HG03097 (cell line): ENCODE measurements around the gene PDGFRA.
A peak's percentile ranks its signal among the peaks of the same experiment; 100 is the strongest.
"Not testable (repeated sequence)": the region's sequence is repeated elsewhere in the genome, so short reads cannot be mapped to it uniquely, and the experiment has no call there.

Experiments used
- ATAC-seq: cut with Tn5 transposase; IDR thresholded peaks from one replicate; pipeline ENCODE4 v1.9.1; 2021; ENCODE audit not compliant: unreplicated experiment, low FRiP score

PDGFRA gene

DNA sequence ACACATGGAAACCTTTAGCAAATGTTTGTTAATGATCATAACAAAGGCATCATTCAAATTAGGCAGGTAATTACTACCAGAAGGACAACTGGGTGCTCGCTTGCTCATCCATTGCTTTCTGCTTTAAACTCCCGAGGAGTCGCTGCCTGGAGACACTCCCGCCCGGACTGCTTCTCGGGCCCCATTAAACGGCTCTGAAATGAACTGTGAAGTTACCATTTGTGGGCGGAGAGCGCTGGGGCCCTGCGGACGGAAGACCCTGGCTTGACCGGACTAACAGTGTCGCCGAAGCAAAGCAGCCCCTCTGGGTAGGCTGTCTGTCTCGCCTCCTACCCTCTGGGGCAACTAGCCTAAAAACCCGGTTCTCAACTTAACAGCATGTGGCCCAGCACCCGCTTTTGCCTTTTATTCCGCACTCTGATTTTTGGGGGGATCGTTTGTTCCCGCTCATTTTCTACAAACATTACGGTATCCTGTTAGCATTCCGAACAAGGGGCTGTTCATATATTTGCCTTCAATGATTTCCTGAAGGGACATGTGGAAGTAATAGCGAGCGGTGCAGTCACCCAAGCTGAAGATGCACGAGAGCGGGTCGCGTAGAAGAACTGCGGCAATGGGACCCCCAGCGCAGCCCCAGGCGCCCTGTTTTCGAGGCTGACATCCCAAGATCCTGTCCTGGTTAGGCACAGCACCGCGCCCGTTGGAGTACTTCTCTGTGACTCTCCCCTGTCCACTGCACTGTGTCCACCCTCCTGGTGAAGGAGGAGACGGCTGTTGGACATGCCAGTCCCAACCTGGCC, 1.6 kb upstream of the PDGFRA start:
- no peak for ATAC-seq

DNA sequence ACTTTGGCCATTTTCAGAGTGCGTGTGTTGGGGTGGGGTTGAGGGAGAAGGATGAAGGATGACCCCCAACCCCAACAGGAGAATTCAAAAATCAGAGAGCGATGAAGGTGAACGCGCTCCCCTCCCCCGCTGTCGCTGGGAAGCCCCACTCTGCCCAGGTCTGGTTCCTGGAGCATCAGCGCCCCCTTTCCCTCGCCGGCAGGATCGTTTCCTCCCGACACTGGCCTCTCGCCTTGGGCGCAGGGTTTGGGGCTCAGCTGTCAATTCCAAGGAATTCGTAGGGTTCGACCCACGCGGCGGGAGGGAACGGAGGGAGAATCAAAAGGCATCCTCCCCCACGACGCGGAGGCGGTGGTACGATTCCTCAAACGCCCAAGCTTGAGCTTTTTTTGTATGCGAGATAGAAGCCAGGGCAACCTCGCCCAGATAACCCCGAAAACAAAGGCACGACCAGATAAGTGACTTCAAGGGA, 1.0 kb upstream of the PDGFRA start:
- ATAC-seq, result no peak

- ATAC-seq, result no peak
Measured at GRCh38 chr4:54228546-54228945, 547 bp upstream of the PDGFRA start.

DNA sequence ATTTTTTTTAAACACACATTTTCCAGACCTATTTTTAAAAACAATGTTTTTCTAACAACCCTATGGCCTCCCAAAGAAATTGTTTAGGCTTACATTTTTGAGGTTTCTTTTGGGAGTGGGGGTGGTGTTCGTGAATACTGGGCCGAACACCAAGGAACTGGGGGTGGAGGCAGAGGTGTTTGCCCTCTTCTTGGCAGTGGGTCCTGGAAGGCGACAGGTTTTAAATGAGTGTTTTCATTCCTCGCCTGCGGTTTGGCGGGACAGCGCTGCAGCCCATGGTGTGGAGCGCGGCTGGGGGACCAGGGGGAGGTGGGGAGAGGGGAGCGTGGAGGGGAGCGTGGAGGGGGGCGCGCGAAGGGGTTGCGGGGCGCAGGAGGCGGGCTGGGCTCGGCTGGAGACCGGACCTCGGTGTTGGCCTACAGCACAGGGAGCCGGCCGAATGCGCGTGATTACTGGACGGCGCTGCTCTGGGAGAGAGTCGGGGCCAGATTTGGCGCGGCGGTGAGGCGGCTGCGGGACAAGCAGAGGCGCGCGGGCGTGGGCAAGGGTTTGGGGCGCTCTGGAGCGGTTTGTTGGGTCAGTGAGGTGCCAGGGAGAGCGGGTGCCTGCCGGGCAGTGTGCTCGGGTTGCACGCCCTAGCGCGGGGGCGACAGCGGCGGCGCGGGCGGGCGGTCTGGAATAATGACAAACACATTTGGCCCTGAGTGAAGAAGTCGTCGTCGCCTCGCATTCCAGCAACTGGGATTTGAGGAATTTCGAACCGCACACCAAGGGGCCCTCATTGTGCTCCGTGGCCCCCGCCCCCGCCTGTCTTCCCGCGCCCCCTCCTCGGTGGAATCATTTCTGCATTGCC, 764 bp downstream of the PDGFRA start:
- no peak for ATAC-seq

GRCh38 chr4:54230484-54231418, 1.7 kb downstream of the PDGFRA start:
- no peak for ATAC-seq

- no peak for ATAC-seq
Measured at GRCh38 chr4:54231419-54231767, 2.3 kb downstream of the PDGFRA start.

GRCh38 chr4:54231768-54232688, 2.9 kb downstream of the PDGFRA start:
- no peak for ATAC-seq

DNA sequence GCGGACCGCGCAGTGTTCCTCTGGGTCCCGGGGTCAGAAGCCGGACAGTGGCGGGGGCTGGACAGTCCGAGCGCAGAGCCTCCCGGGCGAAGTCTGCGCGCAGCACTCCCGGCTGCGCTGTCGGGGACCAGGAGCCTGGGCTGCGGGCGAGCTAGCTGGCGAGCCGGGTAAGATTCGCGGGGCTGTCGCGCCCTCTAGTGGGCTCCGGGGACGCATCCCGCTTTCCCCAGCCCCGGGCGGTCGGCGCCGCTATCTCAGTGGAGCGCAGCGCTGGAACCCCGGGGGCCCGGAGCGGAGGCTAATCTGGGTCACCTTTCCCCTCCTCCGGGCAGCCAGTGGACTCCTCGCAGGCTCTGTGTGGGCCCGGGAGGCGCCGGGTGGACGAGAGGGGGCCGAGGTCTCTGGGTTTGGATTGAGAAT, 4.2 kb downstream of the PDGFRA start:
- peak; percentile 80 for ATAC-seq

DNA sequence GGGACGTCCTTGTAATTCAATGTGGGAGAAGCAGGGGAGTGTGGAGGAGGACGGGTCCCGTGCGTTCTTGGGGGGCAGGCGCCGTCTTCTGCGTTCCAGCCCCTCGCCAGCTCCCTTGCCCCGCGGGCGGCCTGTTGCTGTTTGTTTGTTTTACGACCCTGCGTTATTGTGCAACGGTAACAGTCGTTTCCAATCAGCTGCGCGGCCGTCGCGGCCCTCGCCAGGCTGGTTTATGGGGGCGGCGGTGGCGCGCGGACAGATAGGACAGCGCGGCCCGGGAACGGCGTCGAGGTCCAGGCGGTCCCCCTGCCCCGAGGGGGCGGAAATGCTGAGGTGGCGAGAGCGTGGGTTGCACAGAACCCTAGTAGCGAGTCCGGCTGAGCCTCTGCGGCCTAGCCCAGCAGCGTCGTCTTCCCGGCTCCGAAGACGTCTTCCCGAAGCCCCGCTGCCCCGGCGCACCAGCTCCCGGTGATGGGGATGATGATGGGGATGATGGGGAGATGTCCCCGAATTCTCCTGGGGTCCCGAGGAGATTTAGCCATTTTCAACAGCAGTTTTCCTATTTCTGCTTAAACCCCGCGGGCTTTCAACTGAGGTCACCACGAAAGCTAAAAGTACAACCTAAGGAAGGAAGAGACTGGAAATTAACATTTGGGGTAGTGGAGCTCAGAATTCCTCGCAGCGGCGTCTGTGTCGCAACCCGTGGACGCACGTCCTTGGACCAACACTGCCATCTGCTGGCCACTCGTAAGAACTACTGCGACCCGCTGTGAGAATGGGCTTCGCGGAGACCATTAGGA, 4.8 kb downstream of the PDGFRA start:
- ATAC-seq, result peak; percentile 59

- no peak for ATAC-seq
Measured at GRCh38 chr4:54234497-54235205, 5.6 kb downstream of the PDGFRA start.

- ATAC-seq, result not testable (repeated sequence)
Measured at GRCh38 chr4:54236316-54236715, 7.2 kb downstream of the PDGFRA start.

- ATAC-seq, result no peak
Measured at GRCh38 chr4:54237770-54238169, 8.7 kb downstream of the PDGFRA start.

DNA sequence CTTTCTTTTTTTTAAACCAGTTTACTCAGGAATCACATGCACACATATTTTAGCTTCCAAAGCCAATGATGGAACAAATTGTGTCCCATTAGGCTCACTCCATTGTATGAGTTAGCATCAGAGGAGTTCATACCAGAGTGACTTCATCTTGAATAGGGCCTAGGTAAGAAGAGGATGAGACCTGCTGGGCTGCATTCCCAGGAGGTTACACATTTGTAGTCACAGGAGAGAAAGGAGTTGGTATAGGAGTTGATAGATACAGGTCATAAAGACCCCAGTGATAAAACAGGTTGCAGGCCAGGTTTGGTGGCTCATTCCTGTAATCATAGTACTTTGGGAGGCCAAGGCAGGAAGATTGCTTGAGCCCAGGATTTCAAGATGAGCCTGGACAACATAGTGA, 9.3 kb downstream of the PDGFRA start:
- no peak for ATAC-seq

GRCh38 chr4:54241268-54241823, 12.3 kb downstream of the PDGFRA start:
- not testable (repeated sequence) for ATAC-seq

DNA sequence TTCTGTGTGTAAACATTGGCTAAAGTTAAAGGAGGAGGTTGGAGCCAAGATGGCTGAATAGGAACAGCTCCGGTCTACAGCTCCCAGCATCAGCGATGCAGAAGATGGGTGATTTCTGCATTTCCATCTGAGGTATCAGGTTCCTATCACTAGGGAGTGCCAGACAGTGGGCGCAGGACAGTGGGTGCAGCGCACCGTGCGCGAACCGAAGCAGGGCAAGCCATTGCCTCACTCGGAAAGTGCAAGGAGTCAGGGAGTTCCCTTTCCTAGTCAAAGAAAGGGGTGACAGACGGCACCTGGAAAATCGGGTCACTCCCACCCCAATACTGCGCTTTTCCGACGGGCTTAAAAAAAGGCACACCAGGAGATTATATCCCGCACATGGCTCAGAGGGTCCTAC, 14.4 kb downstream of the PDGFRA start:
- not testable (repeated sequence) for ATAC-seq

GRCh38 chr4:54252312-54252711, 23.2 kb downstream of the PDGFRA start:
- ATAC-seq, result not testable (repeated sequence)

- no peak for ATAC-seq
Measured at GRCh38 chr4:54254116-54254914, 25.2 kb downstream of the PDGFRA start.
